DMS153 treated with DMSO at 0.1 percent for 48 hours (cell line): Measurements from ENCODE around the gene BCL11B.
"Not testable (repeated sequence)": the region's sequence is repeated elsewhere in the genome, so short reads cannot be mapped to it uniquely, and the experiment has no call there.

Experiments used
- DNase-seq: peaks from one replicate; lab custom pipeline; 2025; ENCODE audit not compliant: unreplicated experiment; lab: John Stamatoyannopoulos, UW

The BCL11B gene

GRCh38 chr14:99203080-99203479, 68.9 kb downstream of the BCL11B start:
- DNase-seq, result no peak

GRCh38 chr14:99202516-99202915, 69.5 kb downstream of the BCL11B start:
- DNase-seq, result no peak

- no peak for DNase-seq
Observed at GRCh38 chr14:99201351-99202073, 70.5 kb downstream of the BCL11B start.

GRCh38 chr14:99200654-99201005, 71.4 kb downstream of the BCL11B start:
- no peak for DNase-seq

- DNase-seq, result no peak
Observed at GRCh38 chr14:99199846-99200653, 71.9 kb downstream of the BCL11B start.

- DNase-seq, result no peak
Observed at GRCh38 chr14:99198746-99199502, 73.1 kb downstream of the BCL11B start.

- DNase-seq, result no peak
Observed at GRCh38 chr14:99196310-99196650, 75.7 kb downstream of the BCL11B start.

GRCh38 chr14:99195602-99196309, 76.2 kb downstream of the BCL11B start:
- DNase-seq, result no peak

GRCh38 chr14:99194736-99195135, 77.3 kb downstream of the BCL11B start:
- no peak for DNase-seq

GRCh38 chr14:99194136-99194535, 77.9 kb downstream of the BCL11B start:
- DNase-seq, result no peak

- no peak for DNase-seq
Observed at GRCh38 chr14:99192830-99193229, 79.2 kb downstream of the BCL11B start.

GRCh38 chr14:99192028-99192621, 79.9 kb downstream of the BCL11B start:
- no peak for DNase-seq

- no peak for DNase-seq
Observed at GRCh38 chr14:99191395-99192027, 80.5 kb downstream of the BCL11B start.

GRCh38 chr14:99190696-99191394, 81.2 kb downstream of the BCL11B start:
- DNase-seq, result no peak

GRCh38 chr14:99189201-99189801, 82.7 kb downstream of the BCL11B start:
- DNase-seq, result no peak

- DNase-seq, result no peak
Observed at GRCh38 chr14:99188731-99189191, 83.2 kb downstream of the BCL11B start.

- DNase-seq, result no peak
Observed at GRCh38 chr14:99187858-99188257, 84.1 kb downstream of the BCL11B start.

GRCh38 chr14:99186956-99187690, 84.9 kb downstream of the BCL11B start:
- no peak for DNase-seq

GRCh38 chr14:99186336-99186735, 85.7 kb downstream of the BCL11B start:
- not testable (repeated sequence) for DNase-seq
